Fibroblast of the conjunctiva (primary cell): ENCODE results near the gene PTTG2.
"Not testable (repeated sequence)": the region's sequence is repeated elsewhere in the genome, so short reads cannot be mapped to it uniquely, and the experiment has no call there.

ENCODE experiments used
- DNase-seq: peaks from one replicate; pipeline ENCODE4 v3.0.0-alpha.2; 2010; ENCODE audit warnings: low read depth

Gene PTTG2

DNA sequence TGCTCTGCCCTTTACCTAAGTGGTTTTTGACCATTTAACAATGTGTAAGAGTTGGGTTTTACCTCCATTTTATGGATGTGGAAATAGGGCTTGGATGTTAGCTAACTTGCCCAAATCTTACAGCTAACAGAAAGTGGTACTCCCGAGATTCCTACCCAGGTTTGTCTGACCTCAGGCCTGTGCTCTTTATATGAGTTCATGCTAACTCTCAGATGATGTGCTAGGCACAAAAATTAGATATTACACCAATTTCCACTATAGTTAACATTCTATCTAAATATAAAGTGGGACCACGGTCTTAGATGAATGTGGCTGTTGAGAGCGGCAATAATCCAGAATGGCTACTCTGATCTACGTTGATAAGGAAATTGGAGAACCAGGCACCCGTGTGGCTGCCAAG lies at the start of gene PTTG2:
Gene PTTG2, plus strand, starts transcription at position 301 of the 400 bp plus-strand sequence. Its CDS starts 37 bp downstream, at position 338.
- no peak for DNase-seq

DNA sequence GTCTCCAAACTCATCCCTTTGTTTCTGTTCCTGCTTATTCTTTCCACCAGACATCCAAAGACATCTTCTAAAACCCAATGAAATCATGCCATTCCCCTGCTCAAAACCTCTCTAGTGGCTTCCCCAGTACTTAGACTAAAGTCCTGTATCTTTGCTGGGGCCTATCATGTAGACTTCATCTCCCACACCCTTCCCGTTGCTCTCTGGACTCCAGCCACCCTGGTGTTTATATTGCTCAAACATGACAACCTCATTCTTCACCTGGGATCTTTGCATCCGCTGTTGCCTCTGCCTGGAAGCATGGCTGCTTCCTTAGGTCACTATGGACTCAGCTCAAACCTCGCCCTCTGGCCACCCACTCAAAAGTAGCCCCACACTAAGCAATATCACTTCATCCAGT lies 45.7 kb upstream of the PTTG2 start:
- DNase-seq = no peak

DNA sequence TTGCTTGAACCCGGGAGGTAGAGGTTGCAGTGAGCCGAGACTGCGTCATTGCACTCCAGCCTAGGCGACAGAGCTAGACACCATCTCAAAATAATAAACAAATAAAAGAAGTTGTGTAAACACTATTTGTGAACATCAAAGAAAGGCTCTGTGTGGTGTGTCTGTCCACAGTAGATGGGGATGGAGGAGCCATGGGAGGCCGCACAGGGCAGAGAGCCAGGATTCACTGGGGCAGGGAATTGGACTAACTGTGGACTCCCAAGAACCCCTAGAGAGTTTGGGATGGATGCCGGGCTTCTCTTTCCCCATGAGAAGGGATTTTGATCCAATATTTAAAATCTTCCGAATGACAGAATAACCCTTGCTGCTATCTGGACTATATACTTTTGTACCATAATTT lies 42.8 kb upstream of the PTTG2 start:
- no peak for DNase-seq

DNA sequence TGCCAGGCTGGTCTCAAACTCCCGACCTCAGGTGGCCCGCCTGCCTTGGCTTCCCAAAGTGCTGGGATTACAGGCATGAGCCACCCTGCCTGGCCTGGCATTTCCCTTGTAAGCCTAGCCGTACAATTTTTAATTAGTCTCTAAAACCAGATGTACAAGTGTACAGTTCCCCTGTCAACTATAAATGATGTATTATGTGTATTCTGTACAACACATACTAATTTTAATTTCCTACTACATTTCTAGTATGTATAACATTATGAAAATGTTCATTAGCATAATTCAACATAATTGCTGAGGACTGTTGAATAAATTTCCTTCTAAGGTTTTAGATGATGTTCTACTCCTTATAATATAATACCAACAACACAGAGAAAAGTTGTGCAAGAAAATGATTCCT lies 41.5 kb upstream of the PTTG2 start:
- DNase-seq = no peak

DNA sequence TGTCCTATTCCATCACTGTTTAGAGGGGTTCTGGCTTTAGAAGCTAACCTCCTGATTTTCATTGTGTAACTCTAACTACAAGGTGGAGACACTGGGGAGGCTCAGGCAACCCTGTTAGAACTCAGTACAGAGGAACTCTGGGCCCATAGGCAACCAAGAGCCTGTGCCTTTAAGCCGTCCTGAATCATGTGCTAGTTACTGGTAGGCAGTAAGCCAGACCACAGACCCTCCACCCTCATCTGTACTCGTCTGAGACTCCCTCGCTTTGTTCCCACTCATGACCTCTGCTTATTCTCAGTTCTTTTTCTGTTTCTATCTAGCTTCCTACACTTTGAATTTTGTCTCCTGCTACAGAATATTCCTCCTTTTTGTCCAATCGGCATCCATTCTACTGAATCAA lies 37.9 kb upstream of the PTTG2 start:
- DNase-seq = no peak

DNA sequence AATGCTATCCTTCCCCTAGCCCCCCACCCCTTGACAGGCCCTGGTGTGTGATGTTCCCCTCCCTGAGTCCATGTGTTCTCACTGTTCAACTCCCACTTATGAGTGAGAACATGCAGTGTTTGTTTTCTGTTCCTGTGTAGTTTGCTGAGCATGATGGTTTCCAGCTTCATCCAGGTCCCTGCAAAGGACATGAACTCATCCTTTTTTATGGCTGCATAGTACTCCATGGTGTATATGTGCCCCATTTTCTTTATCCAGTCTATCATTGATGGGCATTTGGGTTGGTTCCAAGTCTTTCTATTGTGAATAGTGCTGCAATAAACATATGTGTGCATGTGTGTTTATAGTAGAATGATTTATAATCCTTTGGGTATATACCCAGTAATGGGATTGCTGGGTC lies 37.1 kb upstream of the PTTG2 start:
- DNase-seq = not testable (repeated sequence)

DNA sequence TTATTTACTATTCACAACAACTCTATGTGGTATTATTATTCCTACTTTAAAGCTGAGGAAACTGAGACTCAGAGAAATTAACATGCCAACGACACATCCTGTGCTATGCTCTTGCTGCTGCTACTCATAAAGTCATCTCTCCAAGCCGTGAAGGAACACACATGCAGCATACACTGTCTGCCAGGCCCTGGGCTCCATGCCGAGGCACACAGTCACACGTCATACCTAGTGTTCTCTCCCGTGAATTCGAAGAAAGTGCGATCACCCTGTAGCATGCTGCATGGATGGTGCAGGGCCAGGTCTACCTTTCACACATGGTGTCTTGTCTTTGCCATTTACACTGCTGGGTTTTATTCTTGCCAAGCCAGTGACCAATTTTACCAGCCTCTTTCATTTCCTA lies 35.3 kb upstream of the PTTG2 start:
- DNase-seq = no peak

DNA sequence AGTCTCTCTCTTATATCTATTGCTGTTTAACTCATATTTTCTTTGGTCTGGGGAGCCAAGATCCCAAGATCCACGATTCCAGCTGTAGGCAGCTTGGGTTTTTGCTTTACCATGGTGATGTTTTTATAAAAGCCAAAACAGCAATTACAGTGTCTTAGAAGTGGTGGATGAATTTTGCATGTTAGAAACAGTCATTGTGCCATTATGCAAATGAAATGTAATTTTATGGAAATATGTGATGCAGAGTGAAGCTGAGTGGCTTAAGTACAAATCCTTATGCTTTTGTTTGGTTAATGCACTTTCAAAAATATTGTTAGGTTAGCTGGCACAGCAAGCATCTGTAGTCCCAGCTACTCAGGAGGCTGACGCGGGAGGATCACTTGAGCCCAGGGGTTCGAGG lies 32.8 kb upstream of the PTTG2 start:
- DNase-seq = no peak

DNA sequence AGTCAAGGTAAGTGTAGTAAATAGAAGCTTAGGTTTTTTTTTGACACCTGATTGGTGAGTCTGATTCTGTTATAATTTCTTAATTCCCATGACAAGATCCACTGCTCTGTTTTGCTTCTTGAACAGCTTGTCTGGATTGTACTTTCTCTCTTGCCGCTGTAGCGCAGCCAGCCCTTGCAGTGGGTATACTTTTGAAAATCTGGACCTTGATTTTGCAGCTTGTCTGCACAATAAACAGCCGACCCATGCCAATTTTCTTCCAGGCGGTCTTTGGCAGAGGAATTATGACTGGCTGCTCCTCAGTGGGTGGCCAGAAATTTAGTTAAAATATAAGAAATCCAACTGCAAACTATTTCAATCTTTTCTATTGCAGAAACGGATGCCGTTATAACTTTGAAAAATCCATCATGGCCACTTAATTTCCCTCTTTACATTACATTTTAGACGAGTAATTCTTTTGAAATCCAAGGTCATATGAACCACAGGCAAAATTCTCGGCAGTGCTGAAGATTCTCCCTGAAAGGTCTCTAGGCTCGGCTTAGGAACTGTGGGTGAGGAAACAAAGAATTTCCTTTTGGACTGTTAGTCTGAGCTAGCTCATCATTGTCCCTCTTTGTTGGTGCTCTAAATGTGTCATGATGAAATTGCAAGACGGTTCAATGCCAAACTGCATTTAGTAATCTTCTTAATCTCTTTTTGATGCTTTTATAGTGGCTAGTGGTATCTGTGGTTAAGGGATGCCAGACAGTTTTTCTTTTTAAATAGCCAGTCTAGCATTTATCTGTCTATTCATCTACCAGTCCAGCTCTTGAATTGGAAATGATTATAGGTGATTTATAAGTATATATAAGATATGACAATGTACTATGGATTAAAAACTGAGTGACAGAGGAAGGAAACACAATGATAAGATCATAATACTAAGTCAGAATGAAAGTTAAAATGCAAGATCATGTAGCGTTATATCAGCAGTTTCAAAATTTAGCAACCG lies 31.5 kb upstream of the PTTG2 start:
- DNase-seq = no peak

DNA sequence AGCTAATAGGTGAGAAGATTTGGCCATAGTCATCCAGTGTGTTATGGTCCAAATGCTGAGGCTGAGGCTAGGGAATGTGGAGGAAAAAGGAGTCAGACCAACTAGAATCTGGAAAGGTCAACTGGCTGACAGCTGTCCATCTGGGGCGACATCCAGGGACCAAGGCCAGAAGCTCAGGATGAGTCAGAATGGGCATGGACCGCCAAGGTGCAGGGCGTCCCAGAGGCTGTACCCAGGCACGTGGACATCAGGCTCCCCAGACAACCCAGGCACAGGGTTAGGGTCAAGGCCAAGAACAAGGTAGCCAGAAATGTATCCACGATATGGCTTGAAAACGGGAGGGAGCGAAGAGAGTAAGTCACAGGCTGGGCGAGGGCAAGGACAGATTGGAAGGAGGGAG lies 26.1 kb upstream of the PTTG2 start:
- DNase-seq = no peak

DNA sequence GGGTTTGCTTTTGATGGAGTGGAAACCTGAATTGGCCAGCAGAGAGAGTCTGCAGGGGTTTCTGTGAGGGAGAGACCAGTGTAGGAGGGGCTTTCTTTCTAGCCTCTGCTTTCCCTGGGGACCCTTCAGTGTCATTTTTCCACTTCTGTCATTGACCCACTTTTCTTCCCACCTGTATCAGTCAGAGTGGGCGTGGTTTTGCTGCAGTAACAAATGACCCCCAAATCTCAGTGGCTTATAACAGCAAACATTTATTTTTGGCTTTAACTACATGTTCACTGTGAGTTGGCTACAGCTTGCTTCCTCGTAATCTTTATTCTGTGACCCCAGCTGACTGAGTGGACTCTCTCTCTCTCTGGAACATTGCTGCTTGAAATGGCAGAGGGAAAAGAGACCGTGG lies 25.6 kb upstream of the PTTG2 start:
- no peak for DNase-seq

DNA sequence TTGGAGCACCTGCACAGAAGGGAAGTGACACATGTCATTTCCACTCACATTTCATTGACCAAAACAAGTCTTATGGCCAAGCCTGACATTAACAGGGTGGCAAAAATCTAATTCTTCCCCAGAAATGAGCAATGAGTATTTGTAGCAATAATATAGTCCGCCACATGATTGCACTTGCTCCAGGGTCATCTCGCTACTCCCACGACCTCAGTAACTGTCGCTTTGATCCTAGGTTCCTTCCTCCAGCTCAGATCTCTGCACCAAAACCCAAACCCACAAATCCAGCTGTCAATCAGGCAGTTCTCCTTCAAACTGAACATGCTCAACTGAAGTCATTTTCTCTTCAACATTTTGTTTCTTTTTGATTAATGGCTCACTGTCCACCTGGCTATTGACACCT lies 25.2 kb upstream of the PTTG2 start:
- DNase-seq = no peak

DNA sequence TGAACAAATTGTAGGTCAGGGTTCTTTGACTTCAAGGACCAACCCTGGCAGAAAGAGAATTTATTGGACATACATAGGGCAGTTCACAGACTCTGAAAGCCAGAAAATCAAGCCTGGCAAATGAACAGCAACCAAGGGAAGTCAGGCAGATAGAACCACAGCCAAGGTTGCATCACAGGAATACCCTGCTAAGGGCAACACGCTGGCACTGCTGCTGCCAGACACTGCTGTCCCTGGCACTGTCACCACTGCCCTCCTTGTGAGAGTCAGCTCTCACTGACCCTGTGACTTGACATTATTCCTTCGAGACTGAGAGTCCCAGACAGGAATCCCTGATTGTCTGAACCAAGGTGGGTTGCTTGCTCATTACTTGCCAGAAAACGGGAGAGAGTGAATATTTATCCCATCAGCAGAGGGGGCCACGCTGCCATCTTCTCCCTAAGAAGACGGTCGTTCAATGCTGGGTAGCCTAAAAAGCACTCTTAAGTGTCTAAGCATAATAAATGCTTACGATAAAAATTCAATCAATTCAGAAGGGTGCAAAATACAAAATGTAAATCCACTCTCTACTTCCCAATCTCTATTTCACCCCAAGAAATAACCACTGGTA lies 23.2 kb upstream of the PTTG2 start:
- DNase-seq = no peak

DNA sequence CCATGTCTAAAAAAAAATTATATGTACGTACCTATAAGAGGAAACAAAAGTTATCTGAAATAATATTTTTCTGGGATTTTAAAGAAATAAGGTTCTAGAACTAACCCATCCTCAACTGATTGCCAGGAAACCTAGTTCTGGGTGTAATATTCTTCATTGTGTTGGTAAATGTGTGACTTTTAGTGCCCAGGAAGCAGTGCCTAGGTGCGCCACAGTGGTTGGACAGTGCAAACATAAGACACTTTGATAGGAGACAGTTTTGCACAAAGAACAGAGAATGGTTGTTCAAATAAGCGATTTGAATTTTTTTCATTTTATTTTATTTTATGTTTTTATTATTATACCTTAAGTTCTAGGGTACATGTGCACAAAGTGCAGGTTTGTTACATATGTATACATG lies 22.0 kb upstream of the PTTG2 start:
- DNase-seq = no peak

DNA sequence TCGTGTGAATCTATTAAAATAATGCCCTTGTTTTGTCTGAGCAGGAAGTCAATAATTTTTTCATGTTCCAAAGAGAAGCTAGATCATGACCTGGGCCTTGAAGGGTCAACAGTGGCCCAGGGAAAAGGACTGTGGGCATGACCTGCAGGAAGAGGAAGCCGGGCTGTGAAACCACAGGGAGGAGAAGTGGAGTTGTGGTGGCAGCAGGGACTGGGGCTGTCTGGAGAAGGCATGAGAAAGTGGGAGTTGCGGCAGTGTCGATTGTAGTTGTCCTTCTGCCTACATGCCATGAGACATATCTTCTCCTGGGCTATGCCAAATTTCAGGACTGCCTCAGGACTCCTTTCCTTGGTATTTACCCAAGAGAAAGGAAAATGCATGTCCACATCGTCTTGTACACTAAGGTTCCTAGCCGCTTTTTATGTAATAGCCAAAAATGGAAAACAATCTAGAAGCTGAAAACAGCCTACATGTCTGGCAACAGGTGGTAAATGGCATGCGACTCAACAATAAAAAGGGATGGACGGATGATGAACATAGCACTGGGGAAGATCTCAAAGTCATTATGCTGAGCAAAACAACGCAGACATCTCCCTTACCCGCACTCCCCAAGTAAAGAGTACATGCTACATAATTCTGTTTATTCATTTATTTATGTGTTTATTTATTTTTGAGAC lies 13.6 kb upstream of the PTTG2 start:
- no peak for DNase-seq

DNA sequence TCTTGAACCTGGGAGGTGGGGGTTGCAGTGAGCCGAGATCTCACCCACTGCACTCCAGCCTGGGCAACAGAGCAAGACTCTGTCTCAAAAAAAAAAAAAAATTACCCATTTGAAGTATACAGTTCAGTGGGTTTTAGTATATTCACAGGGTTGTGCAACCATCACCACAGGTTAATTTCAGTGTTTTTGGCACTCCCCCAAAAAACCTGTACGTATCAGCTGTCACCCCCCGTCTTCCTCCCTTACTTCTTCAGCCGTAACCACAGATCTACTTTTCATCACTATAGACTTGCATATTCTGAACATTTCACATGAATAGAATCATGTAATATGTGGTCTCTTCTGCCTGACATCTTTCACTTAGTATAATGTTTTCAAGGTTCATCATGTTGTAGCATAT lies 11.7 kb upstream of the PTTG2 start:
- no peak for DNase-seq

DNA sequence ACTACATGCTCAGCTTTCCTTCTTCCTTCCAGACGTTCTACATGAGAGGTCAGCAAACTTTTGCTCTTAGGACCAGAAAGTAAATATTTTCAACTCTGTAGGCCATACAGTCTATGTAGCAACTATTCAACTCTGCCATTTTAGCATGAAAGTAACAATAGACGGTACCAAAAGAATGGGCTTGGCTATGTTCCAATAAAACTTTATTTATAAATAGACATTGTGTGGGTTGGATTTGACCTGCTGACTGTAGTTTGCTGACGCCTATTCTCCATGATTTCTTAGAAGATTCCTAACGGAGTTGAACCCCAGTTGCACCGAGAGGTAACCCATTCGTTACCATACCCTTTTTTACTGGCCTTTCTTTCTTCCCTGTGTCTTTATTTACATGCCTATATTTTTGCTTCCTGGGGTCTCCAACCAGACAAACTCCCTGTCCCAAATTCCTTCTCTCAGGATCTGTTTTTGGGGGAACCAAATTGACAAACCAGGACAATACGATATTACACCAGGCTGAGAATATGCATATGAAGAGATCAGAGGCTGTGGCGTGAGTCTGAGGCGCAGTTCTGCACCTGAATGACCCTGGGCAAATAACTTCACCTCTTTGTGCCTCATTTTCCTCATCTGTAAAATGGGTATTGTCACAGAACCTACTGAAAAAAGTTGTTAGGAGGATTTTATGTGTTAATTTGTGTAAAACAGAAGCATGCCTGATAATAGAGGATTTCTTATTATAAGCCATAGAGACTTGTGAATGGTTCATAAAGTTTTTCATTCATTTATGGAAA lies 10.4 kb upstream of the PTTG2 start:
- DNase-seq = no peak

DNA sequence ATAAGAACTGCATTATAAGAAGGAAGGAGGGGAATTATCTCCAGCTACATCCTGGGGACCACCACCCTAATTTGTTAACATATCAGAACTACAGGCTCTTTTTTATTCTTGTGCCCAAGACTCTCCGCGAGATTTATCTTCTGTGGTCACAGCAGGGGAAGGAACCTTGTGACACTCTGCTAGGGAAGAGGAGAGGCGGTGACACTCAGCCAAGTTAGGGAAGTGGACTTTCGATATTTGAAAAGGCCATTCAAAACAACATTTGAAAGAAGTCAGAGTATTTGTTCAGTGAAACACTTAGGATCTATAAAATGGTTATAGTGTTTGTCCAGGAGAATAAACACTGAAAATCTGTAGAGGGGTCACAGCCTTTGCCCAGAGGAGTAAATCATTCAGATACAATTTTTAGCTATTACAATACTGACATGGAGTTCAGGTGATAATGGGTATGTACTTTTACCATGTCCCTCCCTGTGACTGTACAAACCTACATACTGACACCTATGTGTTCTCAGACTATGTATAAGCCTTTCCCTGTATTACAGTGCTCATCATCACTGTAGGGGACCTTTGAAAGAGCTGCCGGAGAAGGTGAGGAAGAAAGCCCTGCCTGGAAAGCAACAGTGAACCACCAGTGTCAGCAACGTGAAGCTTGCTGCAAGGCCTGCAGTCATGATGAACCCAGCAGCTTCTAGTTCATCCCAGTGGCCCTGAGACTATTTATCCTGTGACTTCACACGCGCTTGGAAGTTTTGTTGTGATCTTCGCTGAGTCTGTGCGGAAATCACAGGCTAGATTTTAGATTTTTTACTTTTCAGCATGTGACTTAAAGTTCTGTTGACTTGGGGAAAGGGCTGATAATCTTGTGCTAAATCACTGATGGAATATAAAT lies 8.5 kb upstream of the PTTG2 start:
- DNase-seq = no peak

DNA sequence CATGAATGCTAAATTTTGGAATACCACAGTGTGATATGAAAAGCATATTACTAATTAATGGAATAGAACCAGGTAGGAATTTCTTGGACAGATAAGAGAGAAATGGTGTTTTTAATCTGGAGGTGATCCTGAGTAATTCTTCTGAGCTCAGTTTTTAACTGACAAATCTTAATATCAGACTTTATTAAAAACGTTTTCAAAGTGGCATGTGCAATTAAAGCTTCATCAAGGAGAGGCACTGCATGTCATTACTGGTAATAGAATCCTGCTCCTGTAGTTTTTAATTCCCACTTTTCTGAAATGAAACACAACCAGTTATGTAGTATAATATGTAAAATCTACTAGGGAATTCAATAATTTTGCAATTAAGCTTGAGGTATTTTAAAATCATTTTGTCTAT lies 7.0 kb upstream of the PTTG2 start:
- no peak for DNase-seq

DNA sequence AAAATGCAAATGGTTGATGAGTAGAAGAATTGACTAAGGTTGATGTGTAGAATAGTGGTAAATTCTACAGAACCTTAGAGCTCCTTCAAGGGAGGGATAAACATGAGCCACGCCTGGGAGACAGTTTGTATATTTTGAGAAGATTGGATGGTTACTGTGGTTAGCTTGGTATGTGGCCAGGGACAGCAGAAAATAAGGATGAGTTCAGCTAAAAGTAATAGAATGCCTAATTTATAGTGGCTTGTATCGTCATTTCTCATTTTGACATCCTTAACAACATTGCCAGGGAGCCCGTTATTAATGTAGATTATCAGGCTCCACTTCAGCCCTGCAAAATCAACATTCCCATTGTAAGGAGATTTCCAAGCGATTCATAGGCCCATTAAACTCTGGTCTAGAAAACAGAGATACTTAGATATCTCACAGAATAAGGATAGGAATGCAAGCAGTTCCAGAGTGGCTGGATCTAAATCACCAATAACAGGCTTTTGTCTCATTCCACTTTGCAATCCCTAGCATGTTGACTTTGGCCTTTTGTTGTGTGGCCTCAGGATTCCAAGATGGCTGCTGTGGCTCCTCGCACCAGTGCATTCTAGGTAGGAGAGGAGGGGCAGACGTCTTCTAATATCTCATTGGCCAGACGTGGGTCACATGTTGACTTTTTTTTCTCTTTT lies 6.4 kb upstream of the PTTG2 start:
- no peak for DNase-seq

DNA sequence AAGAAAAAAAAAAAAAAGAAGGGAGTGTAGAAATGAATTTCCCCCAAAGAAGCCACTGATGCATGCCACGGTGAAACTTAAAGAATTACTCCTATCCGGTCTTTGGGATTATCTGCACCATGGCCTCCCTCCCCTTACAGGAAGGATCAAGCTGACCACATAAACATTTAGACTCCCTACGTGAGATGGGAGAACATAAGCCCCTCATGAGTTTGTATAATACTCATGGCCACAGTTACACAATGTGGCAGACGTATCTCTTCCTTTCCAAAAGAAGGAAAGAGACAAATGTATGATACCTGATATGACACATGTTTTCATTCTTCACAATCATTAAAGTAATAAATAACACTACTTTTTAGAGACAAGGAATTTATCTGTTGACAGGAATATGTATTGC lies 3.3 kb upstream of the PTTG2 start:
- DNase-seq = no peak
